ENCODE results near the gene RIMS3. TPM values are rescaled to one million over a fixed set of nuclear protein-coding genes. Genes with fewer than 3 reads are reported as not detected.
A peak's percentile ranks its signal among the peaks of the same experiment; 100 is the strongest.

The RIMS3 gene
- total RNA-seq, 6 donors from 2014 or later: 2.7 to 9.9 (median 3.5) TPM

- H3K36me3 ChIP-seq: no peaks in the 10 kb centered on the region
- 67 to 72% methylated on average over 6 to 8 of the region's 8 CpGs for WGBS, 2 donors
- peaks cover 7 to 27% (median 17%) of the 10 kb centered on the region in 4 donors for H3K4me1 ChIP-seq
- DNase-seq (peak in 1 of 2 donors; percentile 45), ATAC-seq (ENCODE audit: low FRiP score in 2 of 2) (no peak)
- no peaks in the 10 kb centered on the region for H3K27me3 ChIP-seq
- H3K9me3 ChIP-seq: no peaks in the 10 kb centered on the region
- H3K27ac ChIP-seq: peak overlapping the region in 2 of 4 donors; percentile 21 to 52
- TF ChIP-seq POLR2AphosphoS5 (IDR thresholded peaks at IDR 0.05) (no peak), POLR2A (IDR thresholded peaks at IDR 0.05) (no peak), EP300 (IDR thresholded peaks at IDR 0.05) (no peak), CTCF (IDR thresholded peaks at IDR 0.05) (no peak)
- no peak overlapping the region for H3K4me3 ChIP-seq
These were observed 1.9 kb downstream of the RIMS3 start for GRCh38 chr1:40663324-40664166.

- DNase-seq (no peak), ATAC-seq (ENCODE audit: low FRiP score in 2 of 2) (no peak)
- no peaks in the 10 kb centered on the region for H3K27me3 ChIP-seq
- peaks cover 7 to 26% (median 17%) of the 10 kb centered on the region in 4 donors for H3K4me1 ChIP-seq
- no peaks in the 10 kb centered on the region for H3K9me3 ChIP-seq
- TF ChIP-seq POLR2A (IDR thresholded peaks at IDR 0.05) (no peak), CTCF (IDR thresholded peaks at IDR 0.05) (no peak), POLR2AphosphoS5 (IDR thresholded peaks at IDR 0.05) (no peak), EP300 (IDR thresholded peaks at IDR 0.05) (no peak)
- peak overlapping the region in 2 of 4 donors; percentile 21 to 52 for H3K27ac ChIP-seq
- no peaks in the 10 kb centered on the region for H3K36me3 ChIP-seq
- H3K4me3 ChIP-seq: no peak overlapping the region
- WGBS, 2 donors: 79% methylated on average over 4 of the region's 4 CpGs
These were observed 2.6 kb downstream of the RIMS3 start for GRCh38 chr1:40662864-40663263.

- WGBS, 2 donors: 79% methylated on average over 6 of the region's 6 CpGs
These were observed 3.3 kb downstream of the RIMS3 start for GRCh38 chr1:40662151-40662550.

GRCh38 chr1:40661678-40662077, 3.8 kb downstream of the RIMS3 start:
- H3K27ac ChIP-seq: no peak overlapping the region
- 59 to 89% methylated on average over 3 to 5 of the region's 5 CpGs for WGBS, 2 donors
- no peak overlapping the region for H3K4me3 ChIP-seq
- TF ChIP-seq EP300 (IDR thresholded peaks at IDR 0.05) (no peak), POLR2AphosphoS5 (IDR thresholded peaks at IDR 0.05) (no peak), CTCF (IDR thresholded peaks at IDR 0.05) (no peak), POLR2A (IDR thresholded peaks at IDR 0.05) (no peak)
- peaks cover 7 to 26% (median 17%) of the 10 kb centered on the region in 4 donors for H3K4me1 ChIP-seq
- no peaks in the 10 kb centered on the region for H3K27me3 ChIP-seq
- ATAC-seq (ENCODE audit: low FRiP score in 2 of 2) (no peak), DNase-seq (no peak)
- no peaks in the 10 kb centered on the region for H3K36me3 ChIP-seq
- H3K9me3 ChIP-seq: no peaks in the 10 kb centered on the region

More at GRCh38 chr1:40662151-40662550, 3.3 kb downstream of the RIMS3 start:
- H3K27me3 ChIP-seq: no peaks in the 10 kb centered on the region
- no peak overlapping the region for H3K27ac ChIP-seq
- no peaks in the 10 kb centered on the region for H3K36me3 ChIP-seq
- no peak for TF ChIP-seq EP300 (IDR thresholded peaks at IDR 0.05)
- TF ChIP-seq POLR2A (IDR thresholded peaks at IDR 0.05): no peak
- no peak for TF ChIP-seq POLR2AphosphoS5 (IDR thresholded peaks at IDR 0.05)
- no peak for TF ChIP-seq CTCF (IDR thresholded peaks at IDR 0.05)
- no peak overlapping the region for H3K4me3 ChIP-seq
- DNase-seq (no peak), ATAC-seq (ENCODE audit: low FRiP score in 2 of 2) (no peak)
- no peaks in the 10 kb centered on the region for H3K9me3 ChIP-seq
- H3K4me1 ChIP-seq: peaks cover 7 to 26% (median 17%) of the 10 kb centered on the region in 4 donors

- Histone ChIP-seq H3K9me3 (no peaks in the 10 kb centered on the region), H3K4me1 (peaks cover 0 to 8% (median under 1%) of the 10 kb centered on the region in 4 donors), H3K27me3 (no peaks in the 10 kb centered on the region), H3K36me3 (no peaks in the 10 kb centered on the region), H3K4me3 (no peak overlapping the region), H3K27ac (peak overlapping the region in 2 of 4 donors; percentile 4 to 39)
- DNase-seq (no peak), ATAC-seq (ENCODE audit: low FRiP score in 2 of 2) (no peak)
- WGBS, 2 donors: 52 to 62% methylated on average over 7 of the region's 7 CpGs
- no peak for TF ChIP-seq EP300 (IDR thresholded peaks at IDR 0.05)
These were observed 5.9 kb downstream of the RIMS3 start for GRCh38 chr1:40659649-40659947.
